ENCODE measurements around the gene CHMP2A. TPM values are rescaled to one million over a fixed set of nuclear protein-coding genes. Genes with fewer than 3 reads are reported as not detected.

Gene CHMP2A
- total and polyA plus RNA-seq, 2 experiments from 2014 or later: 88.6 to 186 TPM

GRCh38 chr19:58562122-58563033 is 7.5 kb upstream of the CHMP2A start:
- 0 out of 2 replicates have a peak overlapping the region, but pooled peaks have one; percentile 2 for H3K27ac ChIP-seq
- H3K9me3 ChIP-seq (ENCODE audit: low read depth): no peaks in the 10 kb centered on the region
- H3K79me2 ChIP-seq (ENCODE audit: insufficient read depth): peaks cover 7% of the 10 kb centered on the region
- H3K4me2 ChIP-seq (ENCODE audit: unreplicated experiment): peak overlapping the region; percentile 75
- TF ChIP-seq EZH2 (IDR thresholded peaks at IDR 0.05; ENCODE audit: insufficient read depth, poor library complexity, severe bottlenecking): no peak
- TF ChIP-seq EZH2phosphoT487 (IDR thresholded peaks at IDR 0.05; ENCODE audit: insufficient read depth, low read depth): no peak
- no peaks in the 10 kb centered on the region; the same call in 1 of the 2 replicates for H3K36me3 ChIP-seq (ENCODE audit: low read depth)
- H3F3A ChIP-seq (ENCODE audit: insufficient read depth): peaks cover 34% of the 10 kb centered on the region
- peak; percentile 74 for DNase-seq
- in situ Hi-C loops (cut with MboI): no loop called here
- peak overlapping the region; percentile 61 for H3K4me3 ChIP-seq
- H4K20me1 ChIP-seq (ENCODE audit: insufficient read depth): no peaks in the 10 kb centered on the region
- no peaks in the 10 kb centered on the region for H3K27me3 ChIP-seq (replicated peaks; ENCODE audit: insufficient read depth)
- H3K9me2 ChIP-seq (ENCODE audit: insufficient read depth): no peaks in the 10 kb centered on the region
- peak overlapping the region; percentile 43; the same call in 1 of the 2 replicates for H2AFZ ChIP-seq
- H3K4me1 ChIP-seq (ENCODE audit: insufficient read depth): peaks cover 18% of the 10 kb centered on the region
- peak overlapping the region; percentile 65 for H3K9ac ChIP-seq
- WGBS, 2 experiments (ENCODE audit: low coverage in 1 of 2, low lambda C conversion rate in 2 of 2, missing lambda C conversion rate in 2 of 2): 3 to 6% methylated on average over 61 to 73 of the region's 107 CpGs

- H3F3A ChIP-seq (ENCODE audit: insufficient read depth): peaks cover 34% of the 10 kb centered on the region
- peak overlapping the region; percentile 65 for H3K9ac ChIP-seq
- no peaks in the 10 kb centered on the region for H3K27me3 ChIP-seq (replicated peaks; ENCODE audit: insufficient read depth)
- in situ Hi-C loops (cut with MboI): no loop called here
- peaks cover 16% of the 10 kb centered on the region for H3K79me2 ChIP-seq (ENCODE audit: insufficient read depth)
- H3K27ac ChIP-seq: no peak overlapping the region
- peaks cover 18% of the 10 kb centered on the region for H3K4me1 ChIP-seq (ENCODE audit: insufficient read depth)
- H3K36me3 ChIP-seq (ENCODE audit: low read depth): no peaks in the 10 kb centered on the region; the same call in 1 of the 2 replicates
- H3K9me3 ChIP-seq (ENCODE audit: low read depth): no peaks in the 10 kb centered on the region
- H3K4me3 ChIP-seq: peak overlapping the region; percentile 61; the same call in 1 of the 2 replicates
- H3K9me2 ChIP-seq (ENCODE audit: insufficient read depth): no peaks in the 10 kb centered on the region
- no peak overlapping the region for H2AFZ ChIP-seq
- H3K4me2 ChIP-seq (ENCODE audit: unreplicated experiment): peak overlapping the region; percentile 75
- DNase-seq: no peak
- TF ChIP-seq EZH2 (IDR thresholded peaks at IDR 0.05; ENCODE audit: insufficient read depth, poor library complexity, severe bottlenecking) (no peak), EZH2phosphoT487 (IDR thresholded peaks at IDR 0.05; ENCODE audit: insufficient read depth, low read depth) (no peak)
- WGBS, 2 experiments (ENCODE audit: low coverage in 1 of 2, low lambda C conversion rate in 2 of 2, missing lambda C conversion rate in 2 of 2): 28 to 30% methylated on average over 15 to 16 of the region's 16 CpGs
- no peaks in the 10 kb centered on the region for H4K20me1 ChIP-seq (ENCODE audit: insufficient read depth)
Observed at GRCh38 chr19:58561373-58562121, 6.6 kb upstream of the CHMP2A start.

- H4K20me1 ChIP-seq (ENCODE audit: insufficient read depth): no peaks in the 10 kb centered on the region
- in situ Hi-C loops (cut with MboI): no loop called here
Observed at GRCh38 chr19:58560921-58561320, 6.0 kb upstream of the CHMP2A start.

More at GRCh38 chr19:58560921-58561320, 6.0 kb upstream of the CHMP2A start:
- H3K36me3 ChIP-seq (ENCODE audit: low read depth): peaks cover 3% of the 10 kb centered on the region; the same call in 1 of the 2 replicates
- H3K27ac ChIP-seq: no peak overlapping the region
- H2AFZ ChIP-seq: no peak overlapping the region
- H3K9me2 ChIP-seq (ENCODE audit: insufficient read depth): no peaks in the 10 kb centered on the region
- no peaks in the 10 kb centered on the region for H3K27me3 ChIP-seq (replicated peaks; ENCODE audit: insufficient read depth)
- peaks cover 22% of the 10 kb centered on the region for H3K79me2 ChIP-seq (ENCODE audit: insufficient read depth)
- no peaks in the 10 kb centered on the region for H3K9me3 ChIP-seq (ENCODE audit: low read depth)
- no peak overlapping the region for H3K9ac ChIP-seq
- H3K4me3 ChIP-seq: no peak overlapping the region
- no peak for TF ChIP-seq EZH2phosphoT487 (IDR thresholded peaks at IDR 0.05; ENCODE audit: insufficient read depth, low read depth)
- no peak for TF ChIP-seq EZH2 (IDR thresholded peaks at IDR 0.05; ENCODE audit: insufficient read depth, poor library complexity, severe bottlenecking)
- DNase-seq: no peak
- H3K4me1 ChIP-seq (ENCODE audit: insufficient read depth): peaks cover 21% of the 10 kb centered on the region
- H3F3A ChIP-seq (ENCODE audit: insufficient read depth): peaks cover 34% of the 10 kb centered on the region
- H3K4me2 ChIP-seq (ENCODE audit: unreplicated experiment): no peak overlapping the region

All from GM23248 (cell line).